HepG2 (cell line): ENCODE data around the gene CAMTA1. TPM values are rescaled to one million over a fixed set of nuclear protein-coding genes. Genes with fewer than 3 reads are reported as not detected.

Experiments used
- ATAC-seq: fragments of 200-7000 bp; cut with Tn5 transposase; 3 replicates; pipeline ENCODE4 v1.9.1; 2020; ENCODE audit warnings: mild to moderate bottlenecking, moderate library complexity
- BruUV-seq: library from RNA; stranded (reverse); fragments of 400-500 nt; replicated peaks from 2 replicates; lab custom pipeline; 2021; lab: Mats Ljungman, UMichigan
- CTCF ChIA-PET: fragments of 300-600 bp; formaldehyde crosslinking; extraction: SDS; loops from one replicate; lab custom pipeline; 2021; ENCODE audit warnings: low total read pairs, inconsistent platforms, low intra/inter-chr PET ratio; lab: Yijun Ruan, JAX
- POLR2A ChIA-PET: fragments of 350-600 bp; sonication (Branson Sonifier 250); formaldehyde crosslinking; loops from one replicate; lab custom pipeline; 2020; ENCODE audit warnings: antibody characterized with exemption, inconsistent platforms; lab: Yijun Ruan, JAX
- DNase-seq: peaks from one replicate; pipeline ENCODE4 v3.0.0-alpha.2; 2015; ENCODE audit warnings: low spot score
- FAIRE-seq: peaks from 3 replicates; lab custom pipeline; 2011; peaks lifted over from hg19 to GRCh38; lab: Jason Lieb, UNC
- H2AFZ ChIP-seq: one replicate; pipeline ENCODE4 v1.6.1; 2011; ENCODE audit warnings: low read length, inconsistent platforms
- H3K27ac ChIP-seq: fragments of 300-600 bp; 3 replicates; pipeline ENCODE4 v1.8.0; 2011; ENCODE audit warnings: mixed run types, mild to moderate bottlenecking, mixed read lengths, low read length, inconsistent platforms; ENCODE audit not compliant: insufficient read depth; ENCODE audit errors: extremely low read length
- H3K27me3 ChIP-seq, 2 experiments: fragments of 200-600 bp in 1 of 2; 2 replicates in 1 of 2; 3 replicates in 1 of 2; pipeline versions ENCODE4 v1.6.0 to v1.8.0; 2011; ENCODE audit warnings: low read length in 2 of 2, mild to moderate bottlenecking in 2 of 2, moderate library complexity in 2 of 2, inconsistent platforms in 1 of 2; ENCODE audit not compliant: insufficient read depth in 2 of 2, control insufficient read depth in 1 of 2
- H3K36me3 ChIP-seq, 2 experiments: fragments of 200-600 bp in 1 of 2; replicated peaks in 1 of 2; 2 replicates in 1 of 2; 3 replicates in 1 of 2; pipeline versions ENCODE4 v1.5.1 to v1.8.0; 2011; ENCODE audit warnings: low read length in 2 of 2, inconsistent platforms in 1 of 2; ENCODE audit not compliant: insufficient read depth in 2 of 2, control insufficient read depth in 1 of 2
- H3K4me1 ChIP-seq: 2 replicates; pipeline ENCODE4 v1.5.1; 2012; ENCODE audit warnings: low read length, inconsistent platforms; ENCODE audit not compliant: insufficient read depth
- H3K4me2 ChIP-seq: 2 replicates; pipeline ENCODE4 v1.6.0; 2011; ENCODE audit warnings: low read depth, low read length, inconsistent platforms
- H3K4me3 ChIP-seq, 3 experiments: fragments of 200-600 bp in 1 of 3; sonication (generic), shearing (Covaris generic) in 1 of 3; replicated peaks in 1 of 3; 2 replicates each; pipeline ENCODE4 v1.5.1; 2011 to 2016; ENCODE audit warnings: low read length in 3 of 3, inconsistent platforms in 2 of 3, low read depth in 2 of 3, mild to moderate bottlenecking in 2 of 3, control low read depth in 1 of 3, mixed read lengths in 1 of 3; ENCODE audit not compliant: insufficient read depth in 1 of 3
- H3K79me2 ChIP-seq: one replicate; pipeline ENCODE4 v1.6.1; 2011; ENCODE audit warnings: low read length, inconsistent platforms; ENCODE audit not compliant: insufficient read depth
- H3K9ac ChIP-seq: 2 replicates; pipeline ENCODE4 v1.6.0; 2011; ENCODE audit warnings: mild to moderate bottlenecking, low read depth, low read length, inconsistent platforms; ENCODE audit not compliant: insufficient read depth
- H3K9me3 ChIP-seq: 2 replicates; pipeline ENCODE4 v1.5.1; 2012; ENCODE audit warnings: mild to moderate bottlenecking, low read length
- H4K20me1 ChIP-seq: 2 replicates; pipeline ENCODE4 v1.6.0; 2011; ENCODE audit warnings: inconsistent platforms, mild to moderate bottlenecking, low read length, moderate library complexity; ENCODE audit not compliant: insufficient read depth
- CREBL2 ChIP-seq: sonication (generic); formaldehyde crosslinking; IDR thresholded peaks from 2 replicates; pipeline ENCODE4 v1.8.1; 2023; ENCODE audit warnings: missing genetic modification reagents, mild to moderate bottlenecking, borderline replicate concordance
- MAFF ChIP-seq: IDR thresholded peaks from 2 replicates; pipeline ENCODE4 v1.6.1; 2011; ENCODE audit warnings: low read depth, low read length, improper control_type of control experiment
- MAFK ChIP-seq, 2 experiments: IDR thresholded peaks in 1 of 2; conservative IDR thresholded peaks in 1 of 2; 2 replicates each; pipeline ENCODE4 v1.6.1; 2011; ENCODE audit warnings: improper control_type of control experiment in 2 of 2, low read length in 2 of 2
- ZNF407 ChIP-seq: sonication (generic); formaldehyde crosslinking; IDR thresholded peaks from one replicate; pipeline ENCODE4 v1.5.1; 2020; ENCODE audit warnings: mild to moderate bottlenecking, missing genetic modification reagents; ENCODE audit errors: not compliant biosample characterization
- WGBS: methylation state at CpG from one replicate; pipeline ENCODE4 v1.1.6; 2017; ENCODE audit warnings: low lambda C conversion rate; 5-methylcytosine and 5-hydroxymethylcytosine counted together
- in situ Hi-C: cut with HindIII; loops from 2 replicates; pipeline ENCODE4 v1.10.0; 2017; ENCODE audit warnings: low pct_unique_long_range_greater_than_20kb; ENCODE audit not compliant: extremely low pct_ligation_motif_present
- intact Hi-C: fragments of 100-400 bp; cut with micrococcal nuclease; formaldehyde crosslinking; loops from one replicate; pipeline ENCODE4 v1.10.0; 2022; ENCODE audit not compliant: unreplicated experiment
- polyA plus RNA-seq, 8 experiments: library from polyadenylated mRNA; depleted of rRNA in 3 of 8; stranded (reverse) in 7 of 8; unstranded in 1 of 8; fragments of >200 nt; fragmentation: Illumina TruSeq in 4 of 8; extraction: Trizol in 4 of 8; gene quantifications; 2 replicates each; pipeline versions ENCODE4 v1.2.1 to v1.2.3, GENCODE V29; 2011 to 2016; ENCODE audit warnings: low read depth in 4 of 8, missing spikeins in 1 of 8, mixed read lengths in 1 of 8; ENCODE audit not compliant: insufficient read depth in 1 of 8
- total RNA-seq, 5 experiments: library from RNA; depleted of rRNA; stranded (reverse); fragments of >200 nt; fragmentation: Illumina TruSeq; extraction: Trizol; gene quantifications; 2 replicates each; pipeline ENCODE4 v1.2.3, GENCODE V29; 2016; ENCODE audit warnings: low read depth in 1 of 5

The CAMTA1 gene
- total and polyA plus RNA-seq, 2 of the 13 experiments (the other 11 are each of a cell fraction or from before 2014, with no cell fraction given), result 25.0 to 36.4 TPM

GRCh38 chr1:7535934-7536878, 751.0 kb downstream of the CAMTA1 start:
- Histone ChIP-seq H3K4me2 (no peak overlapping the region), H3K4me3 (no peak overlapping the region), H3K9ac (no peak overlapping the region), H3K9me3 (no peaks in the 10 kb centered on the region), H3K79me2 (no peaks in the 10 kb centered on the region), H4K20me1 (no peaks in the 10 kb centered on the region), H3K27me3 (peaks cover 7 to 44% of the 10 kb centered on the region in 2 experiments; a peak in 4 of 5 replicates), H3K36me3 (no peaks in the 10 kb centered on the region), H3K4me1 (0 out of 2 replicates have a peak, but pooled peaks cover 6% of the 10 kb centered on the region), H3K27ac (no peak overlapping the region), H2AFZ (no peak overlapping the region)
- FAIRE-seq (no peak), DNase-seq (no peak), ATAC-seq (no peak)
- intact Hi-C loops, result no loop called here
- CTCF ChIA-PET, result no interaction called here
- 16% methylated on average over 8 of the region's 23 CpGs for WGBS
- POLR2A ChIA-PET, result no interaction called here
- TF ChIP-seq MAFF (peak; percentile 72), ZNF407 (no peak), MAFK (conservative IDR thresholded peaks at IDR 0.05 in 1 of 2, IDR thresholded peaks at IDR 0.05 in 1 of 2; ENCODE audit: low read length in 2 of 2) (peak; percentile 75 to 86), CREBL2 (no peak)
- BruUV-seq, result no TSS peak
- in situ Hi-C loops, result no loop called here
